ENCODE results near the gene HMGB1.
A peak's percentile ranks its signal among the peaks of the same experiment; 100 is the strongest.

HMGB1 gene
- total RNA-seq: 439 to 548 reads per million in 2 donors

- peak; percentile 78 for DNase-seq
Observed at GRCh38 chr13:30465593-30466357, at the start of gene HMGB1. Gene HMGB1 (minus strand): TSS chr13:30465936. CDS start chr13:30463680, 2,256 bp downstream.

- DNase-seq: no peak
Observed at GRCh38 chr13:30510811-30511371, 45.2 kb upstream of the HMGB1 start.

- no peak for DNase-seq
Observed at GRCh38 chr13:30510091-30510490, 44.4 kb upstream of the HMGB1 start.

- DNase-seq: no peak
Observed at GRCh38 chr13:30509254-30510050, 43.7 kb upstream of the HMGB1 start.

GRCh38 chr13:30504081-30504480 lies 38.3 kb upstream of the HMGB1 start:
- DNase-seq: no peak

- DNase-seq: no peak
Observed at GRCh38 chr13:30502237-30502636, 36.5 kb upstream of the HMGB1 start.

- DNase-seq: no peak
Observed at GRCh38 chr13:30499338-30499737, 33.6 kb upstream of the HMGB1 start.

GRCh38 chr13:30496147-30496546 lies 30.4 kb upstream of the HMGB1 start:
- no peak for DNase-seq

GRCh38 chr13:30495746-30496145 lies 30.0 kb upstream of the HMGB1 start:
- no peak for DNase-seq

- no peak for DNase-seq
Observed at GRCh38 chr13:30493658-30494381, 28.1 kb upstream of the HMGB1 start.

GRCh38 chr13:30487075-30487470 lies 21.3 kb upstream of the HMGB1 start:
- DNase-seq: no peak

- DNase-seq: no peak
Observed at GRCh38 chr13:30486230-30487074, 20.7 kb upstream of the HMGB1 start.

GRCh38 chr13:30481241-30481760 lies 15.6 kb upstream of the HMGB1 start:
- DNase-seq: no peak

- DNase-seq: no peak
Observed at GRCh38 chr13:30480292-30480950, 14.7 kb upstream of the HMGB1 start.

GRCh38 chr13:30479883-30480219 lies 14.1 kb upstream of the HMGB1 start:
- no peak for DNase-seq

GRCh38 chr13:30479154-30479882 lies 13.6 kb upstream of the HMGB1 start:
- DNase-seq: no peak

- no peak for DNase-seq
Observed at GRCh38 chr13:30477346-30478195, 11.8 kb upstream of the HMGB1 start.

GRCh38 chr13:30473675-30474074 lies 7.9 kb upstream of the HMGB1 start:
- no peak for DNase-seq

GRCh38 chr13:30466841-30467252 lies 1.1 kb upstream of the HMGB1 start:
- DNase-seq: no peak

GRCh38 chr13:30466358-30466714 lies 600 bp upstream of the HMGB1 start:
- no peak for DNase-seq

All from activated gamma-delta T cell (primary cell).